Hematopoietic multipotent progenitor cell treated with erythropoietin and hydrocortisone succinate and interleukin-3 and kit ligand, for 4 days (in vitro differentiated cells): Measurements from ENCODE around the gene BABAM1.
A peak's percentile ranks its signal among the peaks of the same experiment; 100 is the strongest.
"Not testable (repeated sequence)": the region's sequence is repeated elsewhere in the genome, so short reads cannot be mapped to it uniquely, and the experiment has no call there.

Source experiments
- DNase-seq: peaks from one replicate; pipeline ENCODE4 v3.0.0-alpha.2; 2015

BABAM1 gene

GRCh38 chr19:17243830-17244617, 23.2 kb upstream of the BABAM1 start:
- no peak for DNase-seq

DNA sequence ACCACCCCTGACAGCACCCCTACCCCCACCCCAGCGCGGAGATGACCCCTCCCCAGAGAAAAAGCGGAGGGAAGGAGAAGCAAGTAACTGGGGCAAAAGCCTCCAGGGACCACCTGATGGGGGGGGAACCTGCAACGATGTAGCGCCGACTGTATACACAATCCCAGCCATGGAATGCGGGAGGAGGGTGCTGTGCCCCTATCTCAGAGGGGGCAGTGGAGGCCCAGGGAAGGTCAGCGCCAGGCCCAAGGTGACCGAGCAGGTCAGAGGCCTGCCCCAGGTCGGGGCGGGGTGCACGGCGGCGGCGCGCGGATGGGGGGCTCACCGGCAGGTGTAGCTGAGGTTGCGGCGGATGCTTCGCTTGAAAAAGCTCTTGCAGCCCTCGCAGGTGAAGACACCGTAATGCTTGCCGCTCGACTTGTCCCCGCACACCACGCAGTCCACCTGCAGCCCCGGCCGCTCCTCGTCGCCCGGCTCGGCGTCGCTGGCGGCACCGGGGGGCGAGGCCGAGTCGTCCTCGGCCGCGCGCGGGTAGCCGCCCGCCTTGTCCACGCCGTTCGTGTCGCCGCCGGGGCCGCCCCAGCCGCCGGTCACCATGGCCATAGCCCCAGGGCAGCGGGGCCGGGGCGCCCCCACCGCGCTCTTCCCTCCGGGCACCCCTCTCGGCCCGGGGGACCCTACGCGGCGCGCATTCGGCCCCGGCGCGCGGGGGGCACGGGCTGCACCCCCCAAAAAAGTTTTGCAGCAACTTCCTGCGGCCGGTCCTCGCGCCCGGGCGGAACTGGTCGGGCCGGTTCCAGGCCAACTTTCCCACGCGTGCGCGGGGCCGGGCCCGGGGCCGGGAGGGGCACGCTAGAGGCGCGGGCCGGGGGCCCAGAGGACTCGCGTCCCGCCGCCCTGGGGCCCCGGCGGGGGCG, 22.4 kb upstream of the BABAM1 start:
- DNase-seq: peak; percentile 22

DNA sequence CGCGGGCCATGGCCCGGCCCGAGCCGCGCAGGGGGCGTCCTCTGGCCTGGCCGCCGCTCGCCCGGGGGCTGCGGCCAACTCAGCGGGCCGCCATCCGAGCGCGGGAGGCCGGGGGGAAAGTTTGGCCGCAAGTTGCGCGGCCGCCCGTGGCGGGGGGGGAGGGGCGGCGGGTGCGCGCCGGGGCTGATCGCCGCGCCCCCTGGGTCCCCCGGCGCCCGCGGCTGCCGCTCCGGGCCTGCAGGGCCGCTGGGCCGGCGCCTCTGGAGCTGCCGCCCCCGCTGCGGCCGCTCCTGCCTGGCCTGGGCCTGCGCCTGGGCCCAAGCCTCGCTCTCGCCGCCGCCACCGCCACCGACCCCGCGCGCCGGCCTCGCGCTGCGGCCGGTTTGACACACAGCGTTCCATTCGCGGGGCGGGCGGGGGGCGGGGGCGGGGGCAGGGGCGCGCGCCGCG, 21.7 kb upstream of the BABAM1 start, which contains the start of gene NR2F6:
TSS of gene NR2F6 (minus strand) at position 385 of the 450 bp plus-strand sequence. CDS start 699 bp downstream, outside the sequence.
- no peak for DNase-seq

- peak; percentile 11 for DNase-seq
These were observed 20.4 kb upstream of the BABAM1 start for GRCh38 chr19:17246681-17247425.

GRCh38 chr19:17248011-17248776, 19.0 kb upstream of the BABAM1 start:
- no peak for DNase-seq

- no peak for DNase-seq
These were observed 17.2 kb upstream of the BABAM1 start for GRCh38 chr19:17249887-17250548.

DNA sequence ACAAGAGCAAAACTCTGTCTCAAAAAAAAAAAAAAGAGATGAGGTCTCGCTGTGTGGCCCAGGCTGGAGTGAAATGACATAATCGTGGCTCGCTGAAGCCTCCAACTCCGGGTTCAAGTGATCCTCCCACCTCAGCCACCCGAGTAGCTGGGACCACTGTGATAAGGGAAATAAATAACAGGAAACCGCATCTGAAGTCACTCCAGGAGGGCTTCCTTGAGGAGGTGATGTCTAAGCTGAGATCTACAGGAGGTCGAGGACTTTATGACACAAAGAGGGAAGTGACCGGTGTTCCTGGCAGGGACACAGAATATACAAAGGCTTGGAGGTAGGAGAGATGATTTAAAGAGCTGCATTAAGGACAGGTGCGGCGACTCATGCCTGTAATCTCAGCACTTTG, 12.6 kb upstream of the BABAM1 start:
- peak; percentile 12 for DNase-seq

- no peak for DNase-seq
These were observed 12.1 kb upstream of the BABAM1 start for GRCh38 chr19:17255150-17255621.

DNA sequence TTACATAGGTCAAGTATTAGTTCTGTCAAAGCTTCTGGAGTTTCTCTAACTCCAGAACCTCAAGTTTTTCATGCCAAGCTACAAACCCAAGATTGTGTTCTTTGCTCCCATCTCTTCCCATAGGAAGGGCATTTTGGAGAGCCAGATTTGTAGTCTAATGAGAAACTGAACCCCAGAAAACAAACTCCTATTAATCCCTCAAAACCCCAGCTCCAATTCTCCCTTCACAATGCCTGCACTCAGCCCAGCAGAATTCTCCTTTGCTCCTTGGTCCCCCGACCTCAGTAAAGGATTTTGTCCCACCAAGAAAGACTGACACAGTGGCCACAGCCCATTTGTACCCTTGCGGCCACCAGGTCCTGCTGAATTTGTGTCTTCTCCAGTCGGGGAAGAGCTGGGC, 11.1 kb upstream of the BABAM1 start:
- no peak for DNase-seq

GRCh38 chr19:17259118-17259780, 8.0 kb upstream of the BABAM1 start:
- DNase-seq: no peak

DNA sequence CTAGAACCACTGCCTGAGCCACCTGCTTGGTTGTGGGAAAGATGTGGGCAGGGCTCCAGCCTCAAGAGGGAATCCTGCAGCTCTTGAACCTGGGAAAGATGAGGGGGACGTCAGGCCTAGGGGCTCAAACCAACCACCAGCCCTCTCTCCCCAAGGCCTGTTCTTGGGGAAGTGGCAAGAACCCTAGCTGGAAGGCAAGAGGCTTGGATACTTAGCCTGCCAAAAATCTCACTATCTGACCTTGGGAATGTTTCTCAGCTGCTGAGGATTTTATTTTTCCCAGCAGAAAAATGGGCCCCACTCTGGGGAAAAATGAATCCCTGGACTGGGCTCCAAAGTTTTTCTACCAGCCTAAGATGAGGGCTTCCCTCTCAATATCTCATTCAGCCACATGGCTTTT, 7.3 kb upstream of the BABAM1 start:
- DNase-seq: no peak

DNA sequence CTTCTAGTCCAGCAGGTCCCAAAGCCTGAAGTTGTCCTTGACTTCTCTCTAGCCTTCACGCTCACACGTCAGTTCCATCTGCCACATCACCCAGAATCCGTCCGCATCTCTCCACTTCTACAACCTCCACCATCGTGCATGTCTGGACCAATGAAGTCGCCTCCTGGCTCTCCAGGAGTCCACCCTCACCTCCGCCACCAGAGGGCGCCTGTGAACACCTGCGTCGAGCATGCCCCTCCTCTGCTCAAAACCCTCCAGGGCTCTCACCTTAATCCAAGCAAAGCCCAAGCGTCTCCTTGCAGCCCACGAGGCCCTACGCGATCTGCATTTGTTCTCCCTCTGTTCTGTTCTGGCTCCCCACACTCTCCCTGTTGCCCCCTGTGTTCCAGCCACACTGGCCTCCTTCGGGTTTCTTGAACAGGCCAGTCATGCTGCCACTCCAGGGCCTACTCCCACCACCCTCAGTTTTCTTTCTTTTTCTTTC, 6.4 kb upstream of the BABAM1 start:
- peak; percentile 94 for DNase-seq

- DNase-seq: no peak
These were observed 4.7 kb upstream of the BABAM1 start for GRCh38 chr19:17262557-17262956.

- no peak for DNase-seq
These were observed 3.3 kb upstream of the BABAM1 start for GRCh38 chr19:17263712-17264640.

DNA sequence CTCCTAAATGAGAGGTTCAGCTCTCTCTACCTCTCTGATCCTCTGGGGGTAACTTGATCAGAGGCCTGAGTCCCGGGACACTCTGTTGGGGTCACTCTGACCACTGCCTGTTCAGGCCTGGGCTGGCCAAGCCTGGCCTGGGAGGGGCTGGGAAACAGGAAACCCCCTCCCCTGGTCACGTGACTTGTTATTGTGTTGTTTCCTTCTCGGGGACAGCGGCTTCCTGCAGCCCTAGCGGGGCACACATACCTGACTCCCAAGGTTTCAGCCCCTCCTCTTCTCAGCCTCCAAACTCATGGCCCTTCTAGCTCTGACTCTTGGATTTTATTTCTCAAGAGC, 2.6 kb upstream of the BABAM1 start, which contains the start of gene USHBP1:
TSS of gene USHBP1 (minus strand) at position 105 of the 339 bp plus-strand sequence. CDS start 446 bp downstream, outside the sequence.
- DNase-seq: no peak

DNA sequence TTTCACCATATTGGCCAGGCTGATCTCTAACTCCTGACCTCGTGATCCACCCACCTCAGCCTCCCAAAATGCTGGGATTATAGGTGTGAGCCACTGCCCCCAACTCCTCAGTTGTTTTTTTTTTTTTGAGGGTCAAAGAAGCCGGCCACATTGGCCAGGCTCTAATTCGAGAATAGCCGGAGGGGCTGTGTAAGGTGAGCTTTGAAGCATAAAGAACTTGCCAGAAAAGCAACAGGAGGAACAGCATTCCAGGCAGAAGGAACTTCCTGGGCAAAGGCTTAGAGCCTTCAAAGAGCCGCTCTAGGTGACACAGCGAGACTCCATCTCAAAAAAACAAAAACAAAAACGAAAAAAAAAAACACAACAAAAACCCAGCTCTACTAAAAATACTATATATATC, 1.2 kb upstream of the BABAM1 start:
- no peak for DNase-seq

DNA sequence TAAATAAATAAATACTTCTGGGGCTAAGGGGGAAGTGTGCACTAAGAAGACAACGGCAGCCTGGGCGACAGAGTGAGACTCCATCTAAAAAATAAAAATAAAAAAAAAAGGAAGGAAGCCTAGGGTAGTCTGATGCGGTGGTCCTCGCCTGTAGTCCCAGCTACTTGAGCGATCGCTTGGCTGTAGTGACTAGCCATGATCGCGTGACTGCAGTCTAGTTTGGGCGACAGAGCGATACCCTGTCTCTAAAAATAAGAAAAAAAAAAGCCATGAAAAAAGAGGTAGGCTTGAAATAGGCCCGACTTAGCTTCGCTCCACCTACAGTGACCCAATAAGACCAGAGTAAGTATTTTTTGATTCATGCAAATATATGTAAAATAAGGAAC, 661 bp upstream of the BABAM1 start:
- DNase-seq: no peak

- no peak for DNase-seq
These were observed 1.5 kb downstream of the BABAM1 start for GRCh38 chr19:17268754-17269153.

DNA sequence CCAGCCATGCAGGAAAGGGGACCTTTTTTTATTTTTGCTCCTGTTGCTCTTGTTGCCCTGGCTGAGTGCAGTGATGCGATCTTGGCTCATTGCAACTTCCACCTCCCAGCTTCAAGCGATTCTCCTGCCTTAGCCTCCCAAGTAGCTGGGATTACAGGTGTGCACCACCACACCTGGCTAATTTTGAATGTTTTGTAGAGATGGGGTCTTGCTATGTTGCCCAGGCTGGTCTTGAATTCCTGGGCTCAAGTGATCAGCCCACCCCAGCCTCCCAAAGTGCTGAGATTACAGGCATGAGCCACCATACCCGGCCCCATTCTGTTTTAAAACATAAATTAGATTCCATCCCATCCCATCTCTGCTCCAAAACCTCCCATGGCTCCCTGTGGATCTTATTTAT, 7.6 kb downstream of the BABAM1 start:
- not testable (repeated sequence) for DNase-seq
